A172 (cell line): Measurements from ENCODE around the gene EXOC7. TPM values are rescaled to one million over a fixed set of nuclear protein-coding genes. Genes with fewer than 3 reads are reported as not detected.
"Not testable (repeated sequence)": the region's sequence is repeated elsewhere in the genome, so short reads cannot be mapped to it uniquely, and the experiment has no call there.

ENCODE experiments used
- DNase-seq: peaks from one replicate; pipeline ENCODE4 v3.0.0-alpha.2; 2015; ENCODE audit warnings: low spot score
- total RNA-seq: library from RNA; depleted of rRNA; stranded (reverse); fragments of >200 nt; shearing (Covaris generic); gene quantifications from 2 replicates; pipeline ENCODE4 v1.2.3, GENCODE V29; 2014

The EXOC7 gene
- total RNA-seq, 1 experiment from 2014 or later = 104 TPM

DNA sequence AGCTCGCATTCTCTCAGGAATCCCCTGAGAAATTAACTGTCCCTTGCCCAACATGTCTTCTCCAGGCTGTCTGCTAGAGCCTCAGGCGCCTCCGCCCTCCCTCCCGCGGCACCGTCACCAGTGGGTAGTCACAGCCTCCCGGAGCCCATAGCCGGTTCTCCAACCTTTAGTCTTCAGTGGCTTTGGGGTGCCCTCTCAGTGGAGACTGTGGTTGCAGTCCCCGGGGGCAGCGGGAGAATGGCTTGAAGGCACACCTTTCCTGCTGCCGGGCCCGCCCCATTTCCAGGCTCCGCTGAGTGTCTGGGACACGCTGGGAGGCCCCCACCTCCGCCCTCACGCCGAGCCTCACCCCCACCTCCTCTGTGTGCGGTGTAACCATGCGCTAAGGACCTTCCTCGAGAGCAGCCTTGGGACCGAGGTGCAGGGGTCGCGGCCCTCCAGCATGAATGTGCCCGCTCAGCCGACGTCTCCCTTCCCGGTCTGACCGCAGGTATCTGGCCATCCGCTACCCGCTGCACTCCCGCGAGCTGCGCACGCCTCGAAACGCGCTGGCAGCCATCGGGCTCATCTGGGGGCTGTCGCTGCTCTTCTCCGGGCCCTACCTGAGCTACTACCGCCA, 27.3 kb downstream of the EXOC7 start:
- no peak for DNase-seq

DNA sequence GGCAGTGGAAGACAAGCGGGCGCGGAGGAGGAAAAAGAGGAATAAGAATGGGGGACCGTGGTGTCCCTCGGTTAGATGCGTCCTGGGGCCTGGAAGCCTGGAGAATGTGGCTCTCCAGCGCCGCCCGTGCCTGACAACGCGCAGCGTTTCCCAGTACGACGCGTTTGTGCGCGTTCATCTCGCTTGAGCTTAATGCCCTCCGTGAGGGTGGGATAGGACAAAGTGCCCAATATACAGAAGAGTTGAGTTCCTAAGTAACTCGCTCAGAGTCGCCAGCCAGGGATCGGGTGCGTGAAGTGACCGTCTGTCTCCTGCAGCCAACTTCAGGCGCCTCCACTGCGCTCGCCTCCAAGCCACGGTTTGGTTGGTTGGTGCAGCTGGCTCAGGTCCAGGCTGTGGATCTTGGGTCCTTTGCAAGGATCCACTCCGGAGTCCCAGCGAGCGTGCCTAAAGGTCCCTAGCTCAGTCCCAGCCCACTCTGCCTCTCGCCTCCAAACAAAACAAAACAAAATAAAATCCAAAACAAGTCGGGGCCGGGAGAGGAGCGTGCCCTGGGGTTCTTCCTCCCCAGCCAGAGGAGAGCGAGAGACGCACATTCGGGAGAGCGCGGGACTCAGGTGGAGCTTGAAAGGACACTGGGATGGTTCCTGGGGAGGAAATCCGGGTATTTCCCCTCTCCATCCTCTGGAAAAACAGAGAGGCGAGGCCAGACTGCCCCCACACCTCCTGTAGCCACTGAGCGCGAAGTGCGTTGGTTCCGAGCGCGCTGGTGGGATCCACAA, 28.0 kb downstream of the EXOC7 start:
- no peak for DNase-seq

- DNase-seq = no peak
Observed at GRCh38 chr17:76074390-76075363, 28.9 kb downstream of the EXOC7 start, which contains the start of gene GALR2. Gene GALR2 (plus strand): TSS chr17:76074781. CDS start chr17:76074884, 103 bp downstream.

DNA sequence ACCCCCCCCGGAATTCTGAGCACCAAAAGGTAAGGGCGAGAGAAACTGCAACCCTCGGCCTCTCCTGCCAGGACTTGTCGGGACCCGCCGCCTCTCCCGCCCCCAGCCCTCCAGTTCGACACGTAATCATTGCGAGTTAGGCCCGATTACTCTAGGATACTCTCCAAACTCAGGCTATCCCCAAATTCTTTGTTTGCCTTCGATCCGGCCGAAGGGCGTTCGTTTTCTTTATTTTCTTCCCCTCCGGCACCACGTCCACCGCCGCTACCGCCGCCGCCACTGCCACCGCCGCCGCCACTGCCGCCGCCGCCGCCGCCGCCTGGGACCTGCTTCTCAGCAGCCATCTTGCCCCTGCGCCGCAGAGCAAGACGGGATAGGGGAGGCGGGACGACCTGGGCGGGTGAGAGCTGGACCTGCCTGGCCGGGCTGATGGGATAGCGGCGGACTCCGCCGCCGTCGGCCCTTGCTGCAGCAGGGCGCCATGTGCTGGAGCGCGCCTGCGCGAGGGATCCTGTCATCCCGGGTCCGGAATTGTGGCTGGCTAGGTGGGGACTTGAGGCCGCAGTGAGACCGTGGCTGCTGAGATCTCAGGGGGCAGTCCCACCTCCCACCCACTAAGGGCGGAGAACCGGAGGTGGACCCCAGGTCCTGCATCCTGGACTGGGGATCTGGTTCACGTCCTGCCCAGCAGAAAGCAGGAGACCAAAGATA, 31.3 kb downstream of the EXOC7 start, which contains the start of gene SRP68:
Gene SRP68 (minus strand): TSS at position 370 of the 711 bp plus-strand sequence. CDS start 26 bp downstream, at position 344.
- peak; percentile 88 for DNase-seq

DNA sequence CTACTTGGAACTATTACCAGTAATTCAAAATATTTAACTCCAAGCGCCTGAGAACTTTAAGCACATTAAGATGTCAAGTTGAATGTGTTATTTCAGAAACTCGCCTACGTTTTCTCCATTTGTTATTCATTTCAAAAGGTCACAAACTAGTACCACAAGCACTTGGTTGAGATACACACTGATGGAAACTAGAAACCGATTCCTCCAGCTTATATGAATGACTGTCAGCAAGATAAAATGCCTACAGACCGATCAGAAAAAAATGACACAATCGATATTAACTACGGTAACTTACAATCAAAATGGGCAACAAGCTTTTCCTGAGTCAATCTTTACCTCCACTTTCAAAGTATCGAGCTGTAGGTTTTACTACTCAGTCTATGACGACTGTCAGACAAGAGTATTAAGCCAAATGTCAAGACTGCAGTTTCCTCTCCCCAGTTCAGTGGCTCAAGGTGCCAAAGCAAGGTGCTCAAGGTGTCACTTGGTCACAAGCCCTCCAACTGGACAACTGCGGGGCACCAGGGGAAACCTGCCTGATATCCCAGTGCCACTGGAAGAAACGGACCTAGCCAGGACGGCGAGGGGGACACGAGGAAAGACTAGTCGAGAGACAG, 31.9 kb downstream of the EXOC7 start:
- no peak for DNase-seq

- no peak for DNase-seq
Observed at GRCh38 chr17:76065775-76066174, 37.8 kb downstream of the EXOC7 start.

DNA sequence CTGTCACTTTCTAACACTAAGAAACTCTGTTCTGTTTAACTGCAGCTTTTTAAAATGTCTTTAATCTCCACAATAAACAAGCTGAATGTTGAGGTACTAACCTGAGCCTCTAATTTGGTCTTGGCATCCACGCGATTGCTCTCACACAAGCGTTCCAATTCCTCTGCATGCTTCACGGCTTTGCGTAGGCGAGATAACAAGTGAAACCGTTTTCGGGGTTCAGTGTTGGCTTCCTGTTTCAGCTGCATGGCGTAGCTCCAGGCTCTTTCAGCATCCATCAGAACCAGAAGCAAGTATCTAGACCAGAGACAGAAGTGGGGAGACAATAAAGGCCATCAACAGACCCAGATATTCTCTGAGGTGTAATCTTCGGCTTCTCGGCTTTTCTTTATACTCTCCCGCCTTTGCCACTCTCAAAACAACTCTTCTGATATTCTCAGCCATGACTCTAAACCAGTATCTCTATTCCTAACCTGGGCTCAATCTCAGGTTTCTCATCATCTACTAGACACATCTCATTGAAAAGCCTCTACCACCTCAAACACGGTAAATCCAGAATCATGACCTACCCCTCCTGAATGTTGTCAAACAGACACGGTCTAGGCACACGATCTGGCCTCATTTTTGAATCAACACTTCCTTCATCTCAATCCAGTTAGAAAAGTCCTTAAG, 39.6 kb downstream of the EXOC7 start:
- no peak for DNase-seq

DNA sequence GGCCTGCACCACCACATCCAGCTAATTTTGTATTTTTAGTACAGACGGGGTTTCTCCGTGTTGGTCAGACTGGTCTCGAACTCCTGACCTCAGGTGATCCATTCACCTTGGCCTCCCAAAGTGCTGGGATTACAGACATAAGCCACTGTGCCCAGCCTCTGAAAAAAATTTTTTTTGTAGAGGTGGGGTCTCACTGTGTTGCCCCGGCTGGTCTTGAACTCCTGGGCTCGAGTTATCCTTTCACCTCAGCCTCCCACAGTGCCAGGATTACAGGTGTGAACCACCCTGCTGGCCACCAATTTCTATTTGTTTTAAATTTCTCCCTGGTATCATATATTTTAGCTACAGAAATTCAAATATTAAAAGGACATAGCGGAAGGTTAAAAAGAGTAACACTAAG, 45.3 kb downstream of the EXOC7 start:
- not testable (repeated sequence) for DNase-seq

DNA sequence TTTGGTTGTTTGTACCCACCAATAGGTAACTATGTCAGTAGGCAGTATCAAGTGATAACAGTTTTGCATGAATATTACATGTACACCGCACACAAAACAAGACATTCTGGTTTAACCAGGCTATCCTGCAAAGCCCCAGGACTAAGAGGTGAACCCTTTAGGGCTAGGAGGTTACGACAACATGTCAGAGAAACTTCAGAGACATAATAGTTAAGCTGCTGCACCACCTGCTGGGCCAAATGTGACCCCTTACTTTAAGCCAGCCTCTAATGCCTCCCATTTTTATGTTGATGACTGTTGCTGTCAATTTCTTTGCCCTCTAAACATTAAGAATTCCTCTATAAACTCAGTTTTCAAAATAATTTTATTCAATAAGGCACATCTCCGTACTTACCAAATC, 46.7 kb downstream of the EXOC7 start:
- DNase-seq = no peak

DNA sequence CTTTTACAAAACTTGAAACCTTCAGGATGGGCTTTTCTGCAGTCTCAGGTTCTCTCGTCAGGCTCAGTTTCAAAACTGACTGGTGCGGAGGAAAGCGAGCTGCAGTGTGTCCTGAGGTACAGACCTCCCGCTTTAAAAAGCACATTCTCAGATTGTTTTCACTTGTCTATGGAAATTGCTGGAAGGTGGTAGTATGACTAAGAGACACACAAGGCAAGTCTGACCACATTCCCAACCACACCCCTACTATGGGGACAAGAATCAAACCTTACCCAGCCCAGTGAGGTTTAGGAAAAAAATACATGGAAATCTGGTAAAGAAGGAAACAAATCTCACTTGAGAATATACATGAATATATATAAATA, 49.5 kb downstream of the EXOC7 start:
- DNase-seq = peak; percentile 81

GRCh38 chr17:76053246-76054111, 50.1 kb downstream of the EXOC7 start:
- DNase-seq = peak; percentile 88

- no peak for DNase-seq
Observed at GRCh38 chr17:76051561-76051960, 52.0 kb downstream of the EXOC7 start.

DNA sequence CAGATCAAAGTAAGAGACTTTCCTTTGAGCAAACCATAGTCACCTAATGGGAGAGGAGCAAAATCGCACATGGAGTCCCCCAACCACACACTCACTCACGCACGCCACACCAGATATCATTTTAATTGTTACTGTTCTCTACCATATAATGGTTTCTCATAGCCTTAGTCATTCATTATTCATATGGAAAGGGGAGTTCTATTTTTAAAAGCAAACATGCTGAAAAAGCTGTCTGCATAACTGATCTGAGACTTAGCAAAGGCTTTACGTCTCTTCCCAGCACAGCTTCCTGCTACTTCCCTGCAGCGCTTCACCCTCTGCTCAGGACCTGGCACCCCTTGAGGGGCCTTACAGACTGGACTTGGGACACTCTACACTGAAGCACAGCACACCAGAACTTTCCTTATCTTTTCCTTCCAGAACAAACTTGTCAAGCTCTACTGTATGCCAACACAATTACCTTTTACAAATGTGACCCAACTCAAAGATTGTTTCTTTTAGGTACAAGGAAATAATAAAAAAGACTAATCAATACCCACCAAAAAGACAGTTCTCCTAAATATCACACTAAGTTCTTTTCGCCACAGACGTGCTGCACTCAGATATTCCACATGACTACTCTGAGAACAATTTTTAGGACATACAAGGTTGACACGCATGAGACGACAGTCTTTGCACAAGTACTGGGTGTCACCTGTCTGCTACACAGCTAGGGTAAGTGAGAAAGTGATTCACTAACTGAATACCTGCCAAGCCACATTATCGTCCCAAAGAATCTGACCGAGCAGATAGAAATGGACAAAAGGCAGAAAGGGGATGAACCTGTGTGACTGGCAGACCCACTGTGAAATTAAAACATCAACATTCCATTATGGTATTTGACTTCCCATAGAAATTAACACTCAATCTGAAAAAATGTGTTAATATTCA, 52.8 kb downstream of the EXOC7 start:
- peak; percentile 74 for DNase-seq

- DNase-seq = no peak
Observed at GRCh38 chr17:76049836-76050537, 53.6 kb downstream of the EXOC7 start.

GRCh38 chr17:76049239-76049638, 54.3 kb downstream of the EXOC7 start:
- DNase-seq = no peak

GRCh38 chr17:76048711-76049110, 54.9 kb downstream of the EXOC7 start:
- peak; percentile 93 for DNase-seq

GRCh38 chr17:76048025-76048605, 55.5 kb downstream of the EXOC7 start:
- DNase-seq = no peak
